Choroid plexus epithelial cell (primary cell): Measurements from ENCODE around the gene CNTFR.

ENCODE experiments used
- DNase-seq: peaks from one replicate; pipeline ENCODE4 v3.0.0-alpha.2; 2010; ENCODE audit warnings: low read depth
- H3K4me3 ChIP-seq: 2 replicates; pipeline ENCODE4 v1.5.1; 2011; ENCODE audit warnings: low read depth, mild to moderate bottlenecking, control low read depth, low read length, moderate library complexity
- CTCF ChIP-seq: conservative IDR thresholded peaks from 2 replicates; pipeline ENCODE4 v1.5.1; 2011; ENCODE audit warnings: low read depth, mild to moderate bottlenecking, control low read depth, inconsistent platforms, low read length, moderate library complexity

CNTFR gene

GRCh38 chr9:34556949-34557348 is 32.6 kb downstream of the CNTFR start:
- no peak for TF ChIP-seq CTCF
- H3K4me3 ChIP-seq, result no peak overlapping the region
- DNase-seq, result no peak

- TF ChIP-seq CTCF, result no peak
- no peak overlapping the region for H3K4me3 ChIP-seq
- no peak for DNase-seq
These were observed 33.5 kb downstream of the CNTFR start for GRCh38 chr9:34555936-34556525.

GRCh38 chr9:34555500-34555899 is 34.0 kb downstream of the CNTFR start:
- DNase-seq, result no peak
- TF ChIP-seq CTCF, result no peak

DNA sequence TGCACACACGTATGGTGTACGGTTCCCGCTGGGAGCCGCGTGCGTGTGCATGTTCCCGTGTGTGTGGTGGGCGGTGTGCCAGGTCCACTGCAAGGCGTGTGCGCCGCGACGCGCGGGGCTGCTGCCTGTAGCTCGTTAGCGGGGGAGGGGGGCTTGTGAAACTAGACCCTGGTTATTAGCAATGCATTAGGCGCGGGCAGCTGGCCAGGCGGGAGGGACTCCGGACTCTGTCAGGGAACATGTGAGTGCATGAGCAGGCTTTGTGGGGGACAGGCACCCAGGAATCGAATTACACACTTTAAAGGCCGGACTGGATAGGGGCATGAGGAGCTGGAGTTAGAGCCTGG is 34.5 kb downstream of the CNTFR start:
- no peak for TF ChIP-seq CTCF
- no peak overlapping the region for H3K4me3 ChIP-seq
- peak; percentile 19 for DNase-seq

More at GRCh38 chr9:34555500-34555899, 34.0 kb downstream of the CNTFR start:
- no peak overlapping the region for H3K4me3 ChIP-seq

- DNase-seq, result peak; percentile 9
- TF ChIP-seq CTCF, result no peak
- no peak overlapping the region for H3K4me3 ChIP-seq
These were observed 35.1 kb downstream of the CNTFR start for GRCh38 chr9:34554211-34555001.

DNA sequence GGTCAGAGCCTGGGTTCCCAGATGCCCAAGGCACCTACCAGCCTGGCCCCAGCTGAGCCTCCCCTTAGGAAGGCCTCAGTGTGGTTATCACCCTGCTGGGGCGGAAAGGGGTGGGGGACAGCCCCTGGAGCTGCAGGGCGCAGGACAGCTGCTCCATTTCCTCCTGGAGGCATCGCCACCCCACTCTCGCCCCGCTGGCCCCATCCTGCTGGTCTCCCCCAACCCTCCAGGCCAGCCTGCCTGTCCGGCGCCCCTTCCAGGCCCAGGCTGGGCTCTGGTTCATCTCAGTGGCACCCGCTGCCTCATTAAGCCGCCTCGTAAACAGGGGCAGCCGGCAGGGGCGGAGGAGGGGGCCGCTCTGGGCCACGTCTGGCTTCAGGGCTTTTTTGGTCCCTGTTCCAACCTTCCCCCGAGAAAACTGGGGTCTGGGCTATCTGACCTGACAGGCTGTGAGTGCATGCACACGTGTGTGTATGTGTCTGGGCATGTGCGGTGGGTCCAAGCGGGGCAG is 36.0 kb downstream of the CNTFR start:
- no peak for TF ChIP-seq CTCF
- no peak overlapping the region for H3K4me3 ChIP-seq
- DNase-seq, result no peak
